HG03432 (cell line): ENCODE measurements around the gene MAMLD1.
"Not testable (repeated sequence)": the region's sequence is repeated elsewhere in the genome, so short reads cannot be mapped to it uniquely, and the experiment has no call there.

Source experiments
- ATAC-seq: cut with Tn5 transposase; IDR thresholded peaks from one replicate; pipeline ENCODE4 v1.9.1; 2021; ENCODE audit warnings: mild to moderate bottlenecking, moderate library complexity; ENCODE audit not compliant: unreplicated experiment

MAMLD1 gene

GRCh38 chrX:150362599-150363481 is at the start of gene MAMLD1:
MAMLD1 (plus strand) TSS chrX:150363317; CDS start chrX:150445517, 82,200 bp downstream.
- no peak for ATAC-seq

GRCh38 chrX:150313514-150313913 is 49.6 kb upstream of the MAMLD1 start:
- no peak for ATAC-seq

- ATAC-seq: no peak
These were observed 48.9 kb upstream of the MAMLD1 start for GRCh38 chrX:150314186-150314585.

- ATAC-seq: no peak
These were observed 46.6 kb upstream of the MAMLD1 start for GRCh38 chrX:150316564-150316963.

GRCh38 chrX:150323020-150323419 is 40.1 kb upstream of the MAMLD1 start:
- no peak for ATAC-seq

- no peak for ATAC-seq
These were observed 38.9 kb upstream of the MAMLD1 start for GRCh38 chrX:150324035-150324728.

GRCh38 chrX:150324919-150325318 is 38.2 kb upstream of the MAMLD1 start:
- ATAC-seq: no peak

- no peak for ATAC-seq
These were observed 36.4 kb upstream of the MAMLD1 start for GRCh38 chrX:150326541-150327247.

GRCh38 chrX:150329282-150329681 is 33.8 kb upstream of the MAMLD1 start:
- ATAC-seq: no peak

GRCh38 chrX:150329868-150330267 is 33.2 kb upstream of the MAMLD1 start:
- no peak for ATAC-seq

- no peak for ATAC-seq
These were observed 31.1 kb upstream of the MAMLD1 start for GRCh38 chrX:150332023-150332422.

GRCh38 chrX:150334100-150334499 is 29.0 kb upstream of the MAMLD1 start:
- no peak for ATAC-seq

- ATAC-seq: no peak
These were observed 28.1 kb upstream of the MAMLD1 start for GRCh38 chrX:150334981-150335380.

GRCh38 chrX:150337026-150337425 is 26.1 kb upstream of the MAMLD1 start:
- ATAC-seq: no peak

GRCh38 chrX:150337536-150337935 is 25.6 kb upstream of the MAMLD1 start:
- ATAC-seq: no peak

GRCh38 chrX:150338615-150339014 is 24.5 kb upstream of the MAMLD1 start:
- ATAC-seq: no peak

- no peak for ATAC-seq
These were observed 23.4 kb upstream of the MAMLD1 start for GRCh38 chrX:150339736-150340135.

- not testable (repeated sequence) for ATAC-seq
These were observed 22.8 kb upstream of the MAMLD1 start for GRCh38 chrX:150340326-150340725.

GRCh38 chrX:150347471-150347870 is 15.6 kb upstream of the MAMLD1 start:
- no peak for ATAC-seq

- ATAC-seq: no peak
These were observed 14.8 kb upstream of the MAMLD1 start for GRCh38 chrX:150348365-150348764.

- ATAC-seq: no peak
These were observed 11.0 kb upstream of the MAMLD1 start for GRCh38 chrX:150352114-150352513.
